OCI-M2 (cell line): ENCODE measurements around the gene DCXR.

Source experiments
- DNase-seq: peaks from one replicate; lab custom pipeline; 2025; ENCODE audit not compliant: unreplicated experiment; lab: John Stamatoyannopoulos, UW

DCXR gene

GRCh38 chr17:81999976-82000802 lies 37.3 kb downstream of the DCXR start:
- DNase-seq: no peak

GRCh38 chr17:81999587-81999975 lies 37.9 kb downstream of the DCXR start:
- DNase-seq: no peak

GRCh38 chr17:81998691-81999438 lies 38.6 kb downstream of the DCXR start:
- no peak for DNase-seq

GRCh38 chr17:81998212-81998611 lies 39.3 kb downstream of the DCXR start:
- no peak for DNase-seq

GRCh38 chr17:81996757-81997441 lies 40.6 kb downstream of the DCXR start:
- no peak for DNase-seq

GRCh38 chr17:81996232-81996756 lies 41.2 kb downstream of the DCXR start:
- no peak for DNase-seq

GRCh38 chr17:81995463-81996231 lies 41.9 kb downstream of the DCXR start:
- no peak for DNase-seq

- no peak for DNase-seq
These were observed 42.7 kb downstream of the DCXR start for GRCh38 chr17:81994593-81995462.

- DNase-seq: no peak
These were observed 43.5 kb downstream of the DCXR start for GRCh38 chr17:81993729-81994592.

- no peak for DNase-seq
These were observed 45.0 kb downstream of the DCXR start for GRCh38 chr17:81992306-81993102.

- DNase-seq: no peak
These were observed 45.7 kb downstream of the DCXR start for GRCh38 chr17:81991684-81992305.

GRCh38 chr17:81990836-81991683 lies 46.4 kb downstream of the DCXR start:
- DNase-seq: no peak

GRCh38 chr17:81987161-81987770 lies 50.2 kb downstream of the DCXR start:
- DNase-seq: no peak

GRCh38 chr17:81986606-81987005 lies 50.9 kb downstream of the DCXR start:
- no peak for DNase-seq
